ENCODE data around the gene IGFBP1.

GRCh38 chr7:45917064-45917463, 28.8 kb downstream of the IGFBP1 start:
- no peak for TF ChIP-seq ZNF155 (tag by site-specific recombination; IDR thresholded peaks at IDR 0.05)
- TF ChIP-seq ZNF133 (tag by site-specific recombination; IDR thresholded peaks at IDR 0.05) = no peak
- no peak for TF ChIP-seq ZNF157 (tag by site-specific recombination; IDR thresholded peaks at IDR 0.05)
- TF ChIP-seq, protein P1, sequence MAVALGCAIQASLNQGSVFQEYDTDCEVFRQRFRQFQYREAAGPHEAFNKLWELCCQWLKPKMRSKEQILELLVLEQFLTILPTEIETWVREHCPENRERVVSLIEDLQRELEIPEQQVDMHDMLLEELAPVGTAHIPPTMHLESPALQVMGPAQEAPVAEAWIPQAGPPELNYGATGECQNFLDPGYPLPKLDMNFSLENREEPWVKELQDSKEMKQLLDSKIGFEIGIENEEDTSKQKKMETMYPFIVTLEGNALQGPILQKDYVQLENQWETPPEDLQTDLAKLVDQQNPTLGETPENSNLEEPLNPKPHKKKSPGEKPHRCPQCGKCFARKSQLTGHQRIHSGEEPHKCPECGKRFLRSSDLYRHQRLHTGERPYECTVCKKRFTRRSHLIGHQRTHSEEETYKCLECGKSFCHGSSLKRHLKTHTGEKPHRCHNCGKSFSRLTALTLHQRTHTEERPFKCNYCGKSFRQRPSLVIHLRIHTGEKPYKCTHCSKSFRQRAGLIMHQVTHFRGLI (tag by site-specific recombination; IDR thresholded peaks at IDR 0.05) = no peak
- TF ChIP-seq, protein P2, sequence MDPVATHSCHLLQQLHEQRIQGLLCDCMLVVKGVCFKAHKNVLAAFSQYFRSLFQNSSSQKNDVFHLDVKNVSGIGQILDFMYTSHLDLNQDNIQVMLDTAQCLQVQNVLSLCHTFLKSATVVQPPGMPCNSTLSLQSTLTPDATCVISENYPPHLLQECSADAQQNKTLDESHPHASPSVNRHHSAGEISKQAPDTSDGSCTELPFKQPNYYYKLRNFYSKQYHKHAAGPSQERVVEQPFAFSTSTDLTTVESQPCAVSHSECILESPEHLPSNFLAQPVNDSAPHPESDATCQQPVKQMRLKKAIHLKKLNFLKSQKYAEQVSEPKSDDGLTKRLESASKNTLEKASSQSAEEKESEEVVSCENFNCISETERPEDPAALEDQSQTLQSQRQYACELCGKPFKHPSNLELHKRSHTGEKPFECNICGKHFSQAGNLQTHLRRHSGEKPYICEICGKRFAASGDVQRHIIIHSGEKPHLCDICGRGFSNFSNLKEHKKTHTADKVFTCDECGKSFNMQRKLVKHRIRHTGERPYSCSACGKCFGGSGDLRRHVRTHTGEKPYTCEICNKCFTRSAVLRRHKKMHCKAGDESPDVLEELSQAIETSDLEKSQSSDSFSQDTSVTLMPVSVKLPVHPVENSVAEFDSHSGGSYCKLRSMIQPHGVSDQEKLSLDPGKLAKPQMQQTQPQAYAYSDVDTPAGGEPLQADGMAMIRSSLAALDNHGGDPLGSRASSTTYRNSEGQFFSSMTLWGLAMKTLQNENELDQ (tag by site-specific recombination; IDR thresholded peaks at IDR 0.05; ENCODE audit: low read depth) = no peak
- no peak for TF ChIP-seq CTCF (tag by site-specific recombination; IDR thresholded peaks at IDR 0.05)
- TF ChIP-seq ATF2 (tag by site-specific recombination; IDR thresholded peaks at IDR 0.05; ENCODE audit: low read depth) = no peak
- TF ChIP-seq ZNF18 (tag by site-specific recombination; IDR thresholded peaks at IDR 0.05) = no peak
- TF ChIP-seq, protein P3, sequence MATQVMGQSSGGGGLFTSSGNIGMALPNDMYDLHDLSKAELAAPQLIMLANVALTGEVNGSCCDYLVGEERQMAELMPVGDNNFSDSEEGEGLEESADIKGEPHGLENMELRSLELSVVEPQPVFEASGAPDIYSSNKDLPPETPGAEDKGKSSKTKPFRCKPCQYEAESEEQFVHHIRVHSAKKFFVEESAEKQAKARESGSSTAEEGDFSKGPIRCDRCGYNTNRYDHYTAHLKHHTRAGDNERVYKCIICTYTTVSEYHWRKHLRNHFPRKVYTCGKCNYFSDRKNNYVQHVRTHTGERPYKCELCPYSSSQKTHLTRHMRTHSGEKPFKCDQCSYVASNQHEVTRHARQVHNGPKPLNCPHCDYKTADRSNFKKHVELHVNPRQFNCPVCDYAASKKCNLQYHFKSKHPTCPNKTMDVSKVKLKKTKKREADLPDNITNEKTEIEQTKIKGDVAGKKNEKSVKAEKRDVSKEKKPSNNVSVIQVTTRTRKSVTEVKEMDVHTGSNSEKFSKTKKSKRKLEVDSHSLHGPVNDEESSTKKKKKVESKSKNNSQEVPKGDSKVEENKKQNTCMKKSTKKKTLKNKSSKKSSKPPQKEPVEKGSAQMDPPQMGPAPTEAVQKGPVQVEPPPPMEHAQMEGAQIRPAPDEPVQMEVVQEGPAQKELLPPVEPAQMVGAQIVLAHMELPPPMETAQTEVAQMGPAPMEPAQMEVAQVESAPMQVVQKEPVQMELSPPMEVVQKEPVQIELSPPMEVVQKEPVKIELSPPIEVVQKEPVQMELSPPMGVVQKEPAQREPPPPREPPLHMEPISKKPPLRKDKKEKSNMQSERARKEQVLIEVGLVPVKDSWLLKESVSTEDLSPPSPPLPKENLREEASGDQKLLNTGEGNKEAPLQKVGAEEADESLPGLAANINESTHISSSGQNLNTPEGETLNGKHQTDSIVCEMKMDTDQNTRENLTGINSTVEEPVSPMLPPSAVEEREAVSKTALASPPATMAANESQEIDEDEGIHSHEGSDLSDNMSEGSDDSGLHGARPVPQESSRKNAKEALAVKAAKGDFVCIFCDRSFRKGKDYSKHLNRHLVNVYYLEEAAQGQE (tag by site-specific recombination; IDR thresholded peaks at IDR 0.05) = no peak
- no peak for TF ChIP-seq ZNF121 (tag by site-specific recombination; IDR thresholded peaks at IDR 0.05)
- no peak for TF ChIP-seq ZNF366 (tag by site-specific recombination; conservative IDR thresholded peaks at IDR 0.05)

All from HEK293 (cell line).